ENCODE data around the gene HIF1A. TPM values are rescaled to one million over a fixed set of nuclear protein-coding genes. Genes with fewer than 3 reads are reported as not detected.

HIF1A gene
- total and polyA plus RNA-seq, 2 of the 13 experiments (the other 11 are each of a cell fraction or from before 2014, with no cell fraction given) = 41.0 to 126 TPM

- no peak for TF ChIP-seq ZFP36 (IDR thresholded peaks at IDR 0.05; ENCODE audit: borderline replicate concordance, low read depth, low read length, partially characterized antibody)
- TF ChIP-seq ZNF33A (CRISPR knock-in tag; IDR thresholded peaks at IDR 0.05; ENCODE audit: borderline replicate concordance) = no peak
- TF ChIP-seq NR1H2 (CRISPR knock-in tag; IDR thresholded peaks at IDR 0.05; ENCODE audit: borderline replicate concordance, low read depth) = no peak
- no peak for TF ChIP-seq ATF1 (CRISPR knock-in tag; IDR thresholded peaks at IDR 0.05)
- 0 out of 2 replicates have a peak, but pooled peaks have one; percentile 44 for TF ChIP-seq ZNF276 (CRISPR knock-in tag; IDR thresholded peaks at IDR 0.05; ENCODE audit: low read depth)
- TF ChIP-seq, protein P1, sequence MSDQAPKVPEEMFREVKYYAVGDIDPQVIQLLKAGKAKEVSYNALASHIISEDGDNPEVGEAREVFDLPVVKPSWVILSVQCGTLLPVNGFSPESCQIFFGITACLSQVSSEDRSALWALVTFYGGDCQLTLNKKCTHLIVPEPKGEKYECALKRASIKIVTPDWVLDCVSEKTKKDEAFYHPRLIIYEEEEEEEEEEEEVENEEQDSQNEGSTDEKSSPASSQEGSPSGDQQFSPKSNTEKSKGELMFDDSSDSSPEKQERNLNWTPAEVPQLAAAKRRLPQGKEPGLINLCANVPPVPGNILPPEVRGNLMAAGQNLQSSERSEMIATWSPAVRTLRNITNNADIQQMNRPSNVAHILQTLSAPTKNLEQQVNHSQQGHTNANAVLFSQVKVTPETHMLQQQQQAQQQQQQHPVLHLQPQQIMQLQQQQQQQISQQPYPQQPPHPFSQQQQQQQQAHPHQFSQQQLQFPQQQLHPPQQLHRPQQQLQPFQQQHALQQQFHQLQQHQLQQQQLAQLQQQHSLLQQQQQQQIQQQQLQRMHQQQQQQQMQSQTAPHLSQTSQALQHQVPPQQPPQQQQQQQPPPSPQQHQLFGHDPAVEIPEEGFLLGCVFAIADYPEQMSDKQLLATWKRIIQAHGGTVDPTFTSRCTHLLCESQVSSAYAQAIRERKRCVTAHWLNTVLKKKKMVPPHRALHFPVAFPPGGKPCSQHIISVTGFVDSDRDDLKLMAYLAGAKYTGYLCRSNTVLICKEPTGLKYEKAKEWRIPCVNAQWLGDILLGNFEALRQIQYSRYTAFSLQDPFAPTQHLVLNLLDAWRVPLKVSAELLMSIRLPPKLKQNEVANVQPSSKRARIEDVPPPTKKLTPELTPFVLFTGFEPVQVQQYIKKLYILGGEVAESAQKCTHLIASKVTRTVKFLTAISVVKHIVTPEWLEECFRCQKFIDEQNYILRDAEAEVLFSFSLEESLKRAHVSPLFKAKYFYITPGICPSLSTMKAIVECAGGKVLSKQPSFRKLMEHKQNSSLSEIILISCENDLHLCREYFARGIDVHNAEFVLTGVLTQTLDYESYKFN (CRISPR knock-in tag; conservative IDR thresholded peaks at IDR 0.05) = no peak
- TF ChIP-seq HMGXB4 (CRISPR knock-in tag; IDR thresholded peaks at IDR 0.05; ENCODE audit: borderline replicate concordance in 1 of 2, low read depth in 1 of 2) = peak; percentile 14 to 55; a peak in 2 of 4 replicates
- TF ChIP-seq ZBTB44 (CRISPR knock-in tag; IDR thresholded peaks at IDR 0.05) = no peak
Measured at GRCh38 chr14:61694830-61695694, at the start of gene HIF1A (continued).

All from HepG2 (cell line).